ENCODE data around the gene COA6.

The COA6 gene

GRCh38 chr1:234386122-234386521 lies 12.9 kb downstream of the COA6 start:
- TF ChIP-seq CTCF (conservative IDR thresholded peaks at IDR 0.05) (no peak), ZFX (IDR thresholded peaks at IDR 0.05) (no peak)
- no peak overlapping the region for H3K27ac ChIP-seq

GRCh38 chr1:234388094-234388493 lies 14.8 kb downstream of the COA6 start:
- TF ChIP-seq CTCF (conservative IDR thresholded peaks at IDR 0.05) (no peak), ZFX (IDR thresholded peaks at IDR 0.05) (no peak)
- H3K27ac ChIP-seq = no peak overlapping the region

GRCh38 chr1:234393190-234393589 lies 19.9 kb downstream of the COA6 start:
- TF ChIP-seq CTCF (conservative IDR thresholded peaks at IDR 0.05) = peak; percentile 33
- no peak for TF ChIP-seq ZFX (IDR thresholded peaks at IDR 0.05)
- H3K27ac ChIP-seq = no peak overlapping the region

GRCh38 chr1:234395297-234395696 lies 22.0 kb downstream of the COA6 start:
- no peak overlapping the region for H3K27ac ChIP-seq
- TF ChIP-seq CTCF (conservative IDR thresholded peaks at IDR 0.05) = no peak
- no peak for TF ChIP-seq ZFX (IDR thresholded peaks at IDR 0.05)

- TF ChIP-seq CTCF (conservative IDR thresholded peaks at IDR 0.05) (no peak), ZFX (IDR thresholded peaks at IDR 0.05) (no peak)
Measured at GRCh38 chr1:234396092-234396491, 22.8 kb downstream of the COA6 start.

GRCh38 chr1:234396871-234397270 lies 23.6 kb downstream of the COA6 start:
- TF ChIP-seq CTCF (conservative IDR thresholded peaks at IDR 0.05) (no peak), ZFX (IDR thresholded peaks at IDR 0.05) (no peak)
- H3K27ac ChIP-seq = no peak overlapping the region

More at GRCh38 chr1:234396092-234396491, 22.8 kb downstream of the COA6 start:
- no peak overlapping the region for H3K27ac ChIP-seq

GRCh38 chr1:234397732-234398131 lies 24.5 kb downstream of the COA6 start:
- TF ChIP-seq CTCF (conservative IDR thresholded peaks at IDR 0.05) (no peak), ZFX (IDR thresholded peaks at IDR 0.05) (no peak)
- H3K27ac ChIP-seq = no peak overlapping the region
